Testis (tissue), 3 donors: ENCODE measurements around the gene MAP2K2. TPM values are rescaled to one million over a fixed set of nuclear protein-coding genes. Genes with fewer than 3 reads are reported as not detected.

Source experiments
- DNase-seq: peaks from one replicate; pipeline ENCODE4 v3.0.0-alpha.2; 2019
- H3K27ac ChIP-seq, 2 donors: fragments of 200-600 bp; sonication (generic); one replicate each; pipeline ENCODE4 v1.5.1; 2019
- H3K27me3 ChIP-seq: fragments of 200-600 bp; sonication (generic); one replicate; pipeline ENCODE4 v1.5.1; 2019
- H3K36me3 ChIP-seq: fragments of 200-600 bp; sonication (generic); one replicate; pipeline ENCODE4 v1.5.1; 2017; ENCODE audit warnings: low read depth; ENCODE audit errors: missing control alignments
- H3K4me1 ChIP-seq: fragments of 200-600 bp; sonication (generic); one replicate; pipeline ENCODE4 v1.5.1; 2019
- H3K4me3 ChIP-seq, 2 donors: fragments of 200-600 bp; sonication (generic); one replicate each; pipeline ENCODE4 v1.5.1; 2017 to 2019
- H3K9me3 ChIP-seq: fragments of 200-600 bp; sonication (generic); one replicate; pipeline ENCODE4 v1.5.1; 2017
- CTCF ChIP-seq, 3 experiments: fragments of 450-650 bp in 2 of 3; fragments of 200-600 bp in 1 of 3; sonication (generic) in 1 of 3; IDR thresholded peaks; one replicate each; pipeline ENCODE4 v1.5.1; 2016 to 2019; ENCODE audit warnings: antibody characterized with exemption in 3 of 3, mild to moderate bottlenecking in 2 of 3, moderate library complexity in 1 of 3
- POLR2A ChIP-seq: fragments of 450-650 bp; IDR thresholded peaks from one replicate; pipeline ENCODE4 v1.6.1; 2017; ENCODE audit warnings: antibody characterized with exemption, mild to moderate bottlenecking, moderate library complexity
- WGBS, 2 donors: methylation state at CpG; one replicate each; pipeline ENCODE4 v1.1.5; 2018; 5-methylcytosine and 5-hydroxymethylcytosine counted together
- intact Hi-C: fragments of 100-400 bp; cut with DNase I; formaldehyde crosslinking; loops from one replicate; pipeline ENCODE4 v1.15.1; 2023; ENCODE audit warnings: low total_unique reads
- polyA plus RNA-seq: library from polyadenylated mRNA; stranded (reverse); fragments of 350-450 nt; fragmentation: Illumina TruSeq; extraction: RNeasy Lipid Tissue Mini Kit (QIAGEN cat#74804); gene quantifications from one replicate; pipeline ENCODE4 v1.2.3, GENCODE V29; 2014; ENCODE audit warnings: low read depth, low replicate concordance; ENCODE audit not compliant: insufficient read depth
- total RNA-seq, 2 donors: library from RNA; depleted of rRNA; stranded (reverse); fragments of >200 nt; gene quantifications; one replicate each; pipeline ENCODE4 v1.2.3, GENCODE V29; 2016

Gene MAP2K2
- total and polyA plus RNA-seq, 3 donors from 2014 or later: 181 to 241 (median 225) TPM

- H3K27ac ChIP-seq: no peak overlapping the region
- H3K27me3 ChIP-seq: no peaks in the 10 kb centered on the region
- intact Hi-C loops: no loop called here
- TF ChIP-seq POLR2A (no peak), CTCF (IDR thresholded peaks at IDR 0.05) (no peak)
- WGBS, 2 donors: 57 to 67% methylated on average over 26 to 33 of the region's 33 CpGs
- DNase-seq: no peak
- H3K4me3 ChIP-seq: no peak overlapping the region
- peaks cover 4% of the 10 kb centered on the region for H3K4me1 ChIP-seq
- no peaks in the 10 kb centered on the region for H3K36me3 ChIP-seq
- H3K9me3 ChIP-seq: no peaks in the 10 kb centered on the region
Observed at GRCh38 chr19:4046946-4047683, 76.8 kb downstream of the MAP2K2 start.

- no peak overlapping the region for H3K27ac ChIP-seq
Observed at GRCh38 chr19:4046362-4046691, 77.6 kb downstream of the MAP2K2 start.

GRCh38 chr19:4045597-4046361 lies 78.1 kb downstream of the MAP2K2 start:
- peaks cover 4% of the 10 kb centered on the region for H3K4me1 ChIP-seq
- intact Hi-C loops: no loop called here
- TF ChIP-seq CTCF (IDR thresholded peaks at IDR 0.05) (no peak), POLR2A (no peak)
- no peaks in the 10 kb centered on the region for H3K9me3 ChIP-seq
- no peak overlapping the region for H3K4me3 ChIP-seq
- no peak overlapping the region for H3K27ac ChIP-seq
- no peak for DNase-seq
- 69 to 80% methylated on average over 27 to 32 of the region's 32 CpGs for WGBS, 2 donors
- no peaks in the 10 kb centered on the region for H3K27me3 ChIP-seq
- no peaks in the 10 kb centered on the region for H3K36me3 ChIP-seq

More at GRCh38 chr19:4046362-4046691, 77.6 kb downstream of the MAP2K2 start:
- intact Hi-C loops: no loop called here
- no peak overlapping the region for H3K4me3 ChIP-seq
- 57 to 72% methylated on average over 7 of the region's 7 CpGs for WGBS, 2 donors
- no peaks in the 10 kb centered on the region for H3K36me3 ChIP-seq
- H3K4me1 ChIP-seq: peaks cover 4% of the 10 kb centered on the region
- no peaks in the 10 kb centered on the region for H3K27me3 ChIP-seq
- TF ChIP-seq CTCF (IDR thresholded peaks at IDR 0.05) (no peak), POLR2A (no peak)
- no peaks in the 10 kb centered on the region for H3K9me3 ChIP-seq
- DNase-seq: no peak

GRCh38 chr19:4044990-4045465 lies 78.9 kb downstream of the MAP2K2 start:
- H3K27ac ChIP-seq: no peak overlapping the region
- no peak for DNase-seq
- 51 to 70% methylated on average over 21 of the region's 21 CpGs for WGBS, 2 donors
- H3K27me3 ChIP-seq: no peaks in the 10 kb centered on the region
- H3K4me1 ChIP-seq: peaks cover 4% of the 10 kb centered on the region
- intact Hi-C loops: no loop called here
- peak overlapping the region in 1 of 2 donors; percentile 18 for H3K4me3 ChIP-seq
- H3K36me3 ChIP-seq: no peaks in the 10 kb centered on the region
- no peak for TF ChIP-seq CTCF (IDR thresholded peaks at IDR 0.05)
- TF ChIP-seq POLR2A: no peak
- no peaks in the 10 kb centered on the region for H3K9me3 ChIP-seq
